ENCODE data around the gene NCF4.

Gene NCF4

DNA sequence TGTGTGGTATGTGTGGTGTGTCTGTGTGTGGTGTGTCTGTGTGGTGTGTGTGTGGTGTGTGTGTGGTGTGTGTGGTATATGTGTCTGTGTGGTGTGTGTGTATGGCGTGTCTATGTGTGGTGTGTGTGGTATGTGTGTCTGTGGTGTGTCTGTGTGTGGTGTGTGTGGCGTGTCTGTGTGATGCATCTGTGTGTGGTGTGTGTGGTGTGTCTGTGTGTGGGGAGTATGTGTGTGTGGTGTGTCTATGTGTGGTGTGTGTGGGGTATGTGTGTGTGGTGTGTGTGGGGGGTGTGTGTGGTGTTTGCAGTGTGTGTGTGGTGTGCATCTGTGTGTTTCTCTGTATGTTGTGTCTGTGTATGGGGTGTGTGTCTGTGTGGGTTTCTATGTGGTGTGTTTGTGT lies 36.2 kb upstream of the NCF4 start:
- in situ Hi-C loops (cut with MboI; ENCODE audit: low sequenced_read_pairs, unreplicated experiment) = no loop called here
- TF ChIP-seq, protein P1, sequence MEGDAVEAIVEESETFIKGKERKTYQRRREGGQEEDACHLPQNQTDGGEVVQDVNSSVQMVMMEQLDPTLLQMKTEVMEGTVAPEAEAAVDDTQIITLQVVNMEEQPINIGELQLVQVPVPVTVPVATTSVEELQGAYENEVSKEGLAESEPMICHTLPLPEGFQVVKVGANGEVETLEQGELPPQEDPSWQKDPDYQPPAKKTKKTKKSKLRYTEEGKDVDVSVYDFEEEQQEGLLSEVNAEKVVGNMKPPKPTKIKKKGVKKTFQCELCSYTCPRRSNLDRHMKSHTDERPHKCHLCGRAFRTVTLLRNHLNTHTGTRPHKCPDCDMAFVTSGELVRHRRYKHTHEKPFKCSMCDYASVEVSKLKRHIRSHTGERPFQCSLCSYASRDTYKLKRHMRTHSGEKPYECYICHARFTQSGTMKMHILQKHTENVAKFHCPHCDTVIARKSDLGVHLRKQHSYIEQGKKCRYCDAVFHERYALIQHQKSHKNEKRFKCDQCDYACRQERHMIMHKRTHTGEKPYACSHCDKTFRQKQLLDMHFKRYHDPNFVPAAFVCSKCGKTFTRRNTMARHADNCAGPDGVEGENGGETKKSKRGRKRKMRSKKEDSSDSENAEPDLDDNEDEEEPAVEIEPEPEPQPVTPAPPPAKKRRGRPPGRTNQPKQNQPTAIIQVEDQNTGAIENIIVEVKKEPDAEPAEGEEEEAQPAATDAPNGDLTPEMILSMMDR (IDR thresholded peaks at IDR 0.05; ENCODE audit: borderline replicate concordance, control extremely low read depth, extremely low read depth, insufficient read depth, missing control alignments) = no peak
- DNase-seq (ENCODE audit: low spot score) = no peak

DNA sequence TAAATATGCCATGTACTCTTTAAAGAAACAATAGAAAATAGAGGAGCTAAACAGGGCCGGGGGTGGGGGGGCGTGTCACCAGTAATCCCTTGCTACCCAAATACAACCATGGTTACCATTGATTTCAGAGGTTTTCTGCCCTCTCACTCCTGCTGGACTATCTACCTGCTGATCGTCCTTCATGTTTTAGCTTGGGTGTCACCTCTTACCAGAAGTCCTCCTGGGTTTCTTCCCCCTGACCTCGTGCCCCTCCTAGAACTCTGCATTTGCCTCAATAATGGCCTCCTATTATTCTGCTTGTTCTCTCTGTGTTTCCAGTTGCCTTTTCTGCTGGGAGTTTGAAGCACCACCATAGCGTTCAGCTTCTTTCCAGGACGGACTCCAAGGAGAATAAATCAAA lies 34.5 kb upstream of the NCF4 start:
- no peak for DNase-seq (ENCODE audit: low spot score)
- TF ChIP-seq, protein P1 (IDR thresholded peaks at IDR 0.05; ENCODE audit: borderline replicate concordance, control extremely low read depth, extremely low read depth, insufficient read depth, missing control alignments) = no peak
- in situ Hi-C loops (cut with MboI; ENCODE audit: low sequenced_read_pairs, unreplicated experiment) = no loop called here

DNA sequence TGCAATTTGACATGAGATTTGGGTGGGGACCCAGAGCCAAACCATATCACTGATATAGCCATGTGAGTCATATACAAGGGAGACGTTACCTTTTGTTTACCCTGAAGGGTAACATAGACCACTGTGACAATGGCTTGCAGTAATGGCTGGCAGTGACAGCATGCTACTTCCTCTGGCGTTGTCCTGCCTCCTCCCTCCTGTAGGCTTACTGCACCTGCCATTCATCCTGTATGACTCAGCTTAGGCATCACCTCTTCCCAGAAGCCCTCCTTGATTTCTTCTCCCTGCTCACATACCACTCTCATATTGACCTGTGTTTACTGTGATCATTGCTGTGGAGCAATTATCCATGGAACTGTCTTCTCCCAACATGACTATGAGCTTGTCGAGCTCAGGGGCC lies 32.0 kb upstream of the NCF4 start:
- in situ Hi-C loops (cut with MboI; ENCODE audit: low sequenced_read_pairs, unreplicated experiment) = no loop called here
- TF ChIP-seq, protein P1 (IDR thresholded peaks at IDR 0.05; ENCODE audit: borderline replicate concordance, control extremely low read depth, extremely low read depth, insufficient read depth, missing control alignments) = no peak
- no peak for DNase-seq (ENCODE audit: low spot score)

DNA sequence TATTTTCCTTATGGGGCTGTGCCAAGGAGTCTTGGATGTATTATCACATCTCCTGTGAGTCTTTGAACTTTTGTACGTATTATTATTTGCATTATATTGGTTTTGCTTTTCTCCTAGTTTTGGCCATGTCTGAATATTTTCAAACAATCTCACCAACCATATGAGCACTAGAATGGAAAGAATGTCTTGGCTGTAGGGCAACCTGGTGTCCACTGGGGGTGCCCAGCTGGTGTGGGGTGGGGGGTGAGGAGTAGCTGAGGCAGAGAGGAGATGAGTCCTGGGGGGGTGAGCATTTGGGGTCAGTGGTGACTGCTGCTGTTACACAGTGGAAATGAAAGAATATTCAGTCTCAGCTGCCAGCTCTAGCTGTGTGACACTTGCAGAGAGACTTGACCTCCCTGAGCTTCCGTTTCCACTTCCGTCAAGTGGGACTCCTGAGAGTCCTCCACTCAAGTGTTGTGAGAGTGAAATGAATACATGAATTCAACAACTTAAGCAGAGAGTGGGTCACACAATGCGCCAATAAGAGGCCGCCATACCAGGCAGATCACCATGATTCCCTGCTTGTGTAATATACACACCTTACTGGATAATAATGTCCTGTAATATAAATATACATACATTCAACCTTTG lies 31.3 kb upstream of the NCF4 start:
- TF ChIP-seq, protein P1 (IDR thresholded peaks at IDR 0.05; ENCODE audit: borderline replicate concordance, control extremely low read depth, extremely low read depth, insufficient read depth, missing control alignments) = no peak
- in situ Hi-C loops (cut with MboI; ENCODE audit: low sequenced_read_pairs, unreplicated experiment) = no loop called here
- DNase-seq (ENCODE audit: low spot score) = no peak

DNA sequence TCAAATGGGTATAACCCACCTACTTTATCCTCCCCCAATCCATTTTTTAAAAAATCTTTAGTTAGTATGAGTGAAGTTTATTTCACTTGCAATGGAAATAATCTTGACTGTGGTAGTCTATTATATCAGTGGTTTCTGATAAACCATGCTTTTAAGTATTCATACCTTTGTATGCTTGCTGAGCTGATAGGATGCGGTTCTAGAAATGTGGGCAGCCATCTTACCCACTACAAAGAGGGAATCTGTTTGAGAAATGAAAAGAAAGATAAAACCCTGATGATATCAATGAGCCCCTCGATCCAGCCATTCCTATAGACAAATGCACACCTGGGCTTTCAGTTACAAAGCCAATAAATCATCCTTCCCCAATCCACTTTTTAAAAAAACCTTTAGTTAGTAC lies 30.2 kb upstream of the NCF4 start:
- DNase-seq (ENCODE audit: low spot score) = no peak
- TF ChIP-seq, protein P1 (IDR thresholded peaks at IDR 0.05; ENCODE audit: borderline replicate concordance, control extremely low read depth, extremely low read depth, insufficient read depth, missing control alignments) = no peak
- in situ Hi-C loops (cut with MboI; ENCODE audit: low sequenced_read_pairs, unreplicated experiment) = no loop called here

DNA sequence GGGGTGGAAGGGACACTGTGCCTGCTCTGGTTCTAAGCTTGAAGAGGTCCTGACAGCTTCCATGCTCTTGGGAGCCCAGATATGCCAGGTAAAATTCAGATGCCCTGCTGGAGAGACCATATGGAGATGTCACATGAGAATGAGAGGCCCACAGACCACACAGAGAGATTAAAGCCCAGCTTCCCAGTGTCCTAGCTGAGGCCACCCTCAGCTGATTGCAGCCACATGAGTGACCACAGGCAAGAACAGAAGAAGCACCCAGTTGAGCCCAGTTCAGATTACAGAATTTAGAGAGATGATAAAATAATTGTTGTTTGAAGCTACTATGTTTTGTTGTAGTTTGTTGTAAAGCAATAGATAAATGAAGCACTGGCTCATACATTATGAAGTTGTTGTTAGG lies 29.6 kb upstream of the NCF4 start:
- DNase-seq (ENCODE audit: low spot score) = no peak
- TF ChIP-seq, protein P1 (IDR thresholded peaks at IDR 0.05; ENCODE audit: borderline replicate concordance, control extremely low read depth, extremely low read depth, insufficient read depth, missing control alignments) = no peak
- in situ Hi-C loops (cut with MboI; ENCODE audit: low sequenced_read_pairs, unreplicated experiment) = no loop called here

Measured in GM13976 (cell line).